IPS DF 19.7 (cell line): Measurements from ENCODE around the gene EIPR1.
"Not testable (repeated sequence)": the region's sequence is repeated elsewhere in the genome, so short reads cannot be mapped to it uniquely, and the experiment has no call there.

ENCODE experiments used
- DNase-seq: peaks from one replicate; pipeline ENCODE4 v3.0.0-alpha.2; 2013; ENCODE audit warnings: low read depth, low spot score

Gene EIPR1

DNA sequence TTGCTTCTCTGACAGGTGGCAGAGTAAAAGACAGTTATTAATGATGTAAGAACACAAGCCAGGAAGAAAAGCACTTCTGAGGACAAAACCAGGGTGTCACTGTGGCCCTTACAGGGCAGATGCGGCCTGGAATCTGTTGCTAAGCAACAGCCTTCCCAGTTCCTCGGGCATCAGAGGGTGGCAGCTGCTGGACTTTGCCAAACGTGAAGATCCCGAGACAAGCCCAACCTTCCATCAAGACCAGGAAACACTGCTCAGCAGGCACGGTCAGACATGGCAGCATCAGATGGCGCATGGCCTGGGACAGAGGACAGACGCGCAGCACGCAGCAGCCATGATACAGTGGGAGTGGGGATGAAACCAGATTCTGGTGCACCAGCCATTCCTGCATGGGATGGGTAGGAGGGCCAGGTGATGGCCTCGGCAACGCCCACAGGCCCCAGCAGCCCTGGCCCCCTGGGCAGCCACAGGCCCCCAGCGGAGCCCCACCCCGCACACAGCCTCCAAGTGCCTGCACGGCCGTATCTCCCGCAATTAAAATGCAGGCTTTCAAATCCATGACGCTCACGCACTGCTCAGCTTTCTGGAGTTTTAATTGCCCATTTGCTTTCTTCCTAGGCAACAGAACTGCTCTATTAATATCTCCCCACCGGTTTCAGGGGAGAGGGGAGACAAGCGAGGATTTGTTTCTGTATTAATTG is 89.0 kb downstream of the EIPR1 start:
- DNase-seq: no peak

- DNase-seq: no peak
These were observed 89.7 kb downstream of the EIPR1 start for GRCh38 chr2:3287896-3288295.

DNA sequence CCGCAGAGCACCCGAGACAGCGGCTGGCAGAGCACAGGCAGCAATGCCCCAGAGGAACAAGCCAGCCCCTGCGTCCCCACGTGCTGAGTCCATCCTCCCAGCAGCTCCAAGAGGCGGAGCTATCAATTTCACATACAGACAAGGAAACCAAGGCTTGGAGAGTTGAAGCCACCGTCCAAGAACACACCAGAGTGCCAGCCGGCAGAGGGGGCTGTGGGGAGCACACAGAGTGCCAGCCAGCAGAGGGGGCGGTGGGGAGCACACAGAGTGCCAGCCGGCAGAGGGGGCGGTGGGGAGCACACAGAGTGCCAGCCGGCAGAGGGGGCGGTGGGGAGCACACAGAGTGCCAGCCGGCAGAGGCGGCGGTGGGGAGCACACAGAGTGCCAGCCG is 91.0 kb downstream of the EIPR1 start:
- DNase-seq: not testable (repeated sequence)

DNA sequence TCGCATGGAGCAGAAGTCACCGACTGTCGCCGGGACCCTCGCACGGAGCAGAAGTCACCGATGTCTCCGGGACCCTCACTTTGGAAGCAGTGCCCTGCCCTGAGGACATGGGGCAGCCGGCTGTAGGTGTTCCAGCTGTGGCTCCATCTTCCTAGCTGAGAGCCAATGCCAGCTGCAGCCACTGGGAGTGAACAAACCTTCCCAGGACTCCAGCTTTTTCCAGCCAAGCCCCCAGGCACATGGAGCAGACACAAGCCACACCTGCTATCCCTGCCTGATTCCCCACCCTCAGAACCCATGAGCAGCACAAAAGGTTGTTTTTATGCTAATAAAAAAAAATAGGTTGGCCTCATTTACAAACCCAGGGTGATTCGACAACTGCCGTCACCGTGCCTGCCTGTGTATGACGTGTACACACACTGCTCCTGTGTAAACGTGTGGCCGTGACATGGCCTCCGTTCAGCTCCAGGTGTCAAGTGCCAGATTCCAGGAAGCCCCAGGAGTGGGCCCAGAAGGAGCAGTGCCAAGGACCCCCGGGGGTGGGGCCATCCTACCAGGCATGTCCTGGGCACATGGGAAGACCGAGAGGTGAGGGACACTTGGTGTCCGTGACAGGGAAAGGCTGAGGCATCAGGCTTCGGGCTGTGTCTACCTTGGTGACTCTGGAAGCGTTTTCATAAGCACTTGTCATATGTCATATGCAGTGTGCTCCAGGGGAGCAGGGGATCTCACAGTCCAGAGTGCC is 91.5 kb downstream of the EIPR1 start:
- no peak for DNase-seq

GRCh38 chr2:3284657-3285630 is 92.7 kb downstream of the EIPR1 start:
- no peak for DNase-seq

GRCh38 chr2:3283876-3284656 is 93.6 kb downstream of the EIPR1 start:
- DNase-seq: not testable (repeated sequence)

GRCh38 chr2:3283206-3283605 is 94.4 kb downstream of the EIPR1 start:
- no peak for DNase-seq

DNA sequence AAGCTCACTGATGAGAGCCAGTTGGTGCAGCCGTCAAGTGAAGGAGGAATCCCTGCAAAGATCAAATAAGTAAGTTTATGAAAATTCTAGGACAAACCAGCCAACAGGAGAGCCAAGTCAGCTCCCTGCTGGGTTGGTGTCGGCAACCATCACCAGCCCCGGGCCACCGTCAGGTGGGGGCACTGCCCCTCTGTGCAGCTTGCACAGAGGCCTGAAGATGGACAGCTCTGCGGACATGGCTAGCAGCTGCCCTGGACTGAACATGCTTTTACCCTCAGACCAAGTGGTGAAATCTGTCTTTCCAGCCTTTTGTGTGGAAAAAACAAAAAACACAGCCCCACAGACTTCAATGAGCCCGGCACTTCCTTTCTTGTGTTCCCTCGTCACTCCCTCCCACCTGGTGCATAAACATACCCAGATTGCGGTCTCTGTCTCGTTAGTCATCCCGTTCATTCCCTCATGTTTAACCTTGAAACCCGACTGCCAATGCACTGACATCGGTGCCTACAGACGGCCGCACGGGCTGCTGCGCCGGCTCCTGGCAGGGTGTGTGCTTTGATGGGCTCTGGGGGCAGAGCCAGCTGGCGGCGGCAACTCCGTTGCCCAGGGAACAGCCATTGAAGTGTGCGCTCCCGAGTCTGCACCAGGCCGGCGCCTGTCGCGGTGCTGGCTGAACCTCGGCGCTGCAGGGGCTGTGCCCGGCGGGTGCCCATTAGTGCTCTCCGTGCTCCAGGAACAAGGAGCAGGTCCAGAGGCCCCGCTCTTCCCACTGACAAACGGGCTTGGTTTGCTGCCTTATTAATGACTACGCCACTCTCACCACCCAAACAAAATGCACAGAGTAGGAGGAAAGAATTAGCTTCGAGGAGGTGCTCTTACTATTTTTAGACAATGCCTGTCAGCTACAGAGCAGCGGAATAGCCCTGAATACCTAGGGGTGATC is 95.3 kb downstream of the EIPR1 start:
- no peak for DNase-seq

- DNase-seq: no peak
These were observed 96.7 kb downstream of the EIPR1 start for GRCh38 chr2:3280683-3281520.

DNA sequence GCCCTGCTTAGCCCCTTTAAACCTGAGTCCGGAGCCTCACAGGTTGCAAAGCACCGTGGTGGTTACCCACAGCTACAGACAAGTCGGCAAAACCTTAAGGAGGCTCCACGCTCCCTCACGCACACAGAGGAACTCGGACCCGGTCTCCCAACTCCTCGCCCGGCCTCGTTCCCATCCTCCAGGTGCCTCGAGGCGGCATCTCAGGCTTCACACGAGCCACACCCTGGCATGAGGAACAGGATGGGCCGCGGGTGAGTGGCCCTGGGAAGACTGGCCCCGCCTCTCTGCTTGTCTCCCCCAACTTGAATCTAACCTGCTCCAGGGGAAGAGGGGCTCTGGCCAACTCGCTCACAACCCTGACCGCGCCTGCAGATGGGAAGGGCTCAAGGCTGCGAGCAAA is 97.4 kb downstream of the EIPR1 start:
- no peak for DNase-seq

- no peak for DNase-seq
These were observed 98.2 kb downstream of the EIPR1 start for GRCh38 chr2:3279236-3279960.

DNA sequence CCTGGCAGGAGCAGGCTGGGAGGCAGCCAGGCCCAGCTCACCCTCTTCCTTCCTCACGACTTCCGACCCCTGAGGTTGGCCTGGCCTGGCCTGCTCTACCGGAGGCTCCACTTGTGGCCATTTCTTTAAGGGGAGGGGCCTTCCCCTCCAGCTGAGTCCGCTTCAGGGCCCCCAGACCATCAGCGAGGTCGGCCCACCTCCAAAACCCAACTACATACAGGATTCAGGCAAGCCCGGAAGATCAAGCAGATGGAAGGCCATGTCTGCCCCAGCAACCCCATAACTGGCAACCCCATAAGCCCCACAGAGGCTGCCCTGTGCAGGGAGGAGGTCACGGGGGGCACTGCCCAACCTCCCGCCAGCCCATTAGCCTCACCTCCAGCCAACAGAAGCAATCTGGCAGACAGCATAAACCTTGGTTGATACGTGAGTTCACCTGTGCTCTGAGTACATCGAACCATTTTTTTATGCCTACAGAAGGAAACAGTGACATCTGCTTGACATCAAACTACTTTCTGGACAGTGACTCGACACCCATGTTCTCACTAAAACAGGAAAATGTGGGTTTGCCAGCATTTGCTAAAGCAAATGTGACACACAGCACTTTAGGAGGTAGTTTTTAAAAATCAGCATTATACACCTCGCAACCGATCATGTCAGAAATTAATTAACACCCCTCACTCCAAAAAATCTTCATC is 98.9 kb downstream of the EIPR1 start:
- no peak for DNase-seq

DNA sequence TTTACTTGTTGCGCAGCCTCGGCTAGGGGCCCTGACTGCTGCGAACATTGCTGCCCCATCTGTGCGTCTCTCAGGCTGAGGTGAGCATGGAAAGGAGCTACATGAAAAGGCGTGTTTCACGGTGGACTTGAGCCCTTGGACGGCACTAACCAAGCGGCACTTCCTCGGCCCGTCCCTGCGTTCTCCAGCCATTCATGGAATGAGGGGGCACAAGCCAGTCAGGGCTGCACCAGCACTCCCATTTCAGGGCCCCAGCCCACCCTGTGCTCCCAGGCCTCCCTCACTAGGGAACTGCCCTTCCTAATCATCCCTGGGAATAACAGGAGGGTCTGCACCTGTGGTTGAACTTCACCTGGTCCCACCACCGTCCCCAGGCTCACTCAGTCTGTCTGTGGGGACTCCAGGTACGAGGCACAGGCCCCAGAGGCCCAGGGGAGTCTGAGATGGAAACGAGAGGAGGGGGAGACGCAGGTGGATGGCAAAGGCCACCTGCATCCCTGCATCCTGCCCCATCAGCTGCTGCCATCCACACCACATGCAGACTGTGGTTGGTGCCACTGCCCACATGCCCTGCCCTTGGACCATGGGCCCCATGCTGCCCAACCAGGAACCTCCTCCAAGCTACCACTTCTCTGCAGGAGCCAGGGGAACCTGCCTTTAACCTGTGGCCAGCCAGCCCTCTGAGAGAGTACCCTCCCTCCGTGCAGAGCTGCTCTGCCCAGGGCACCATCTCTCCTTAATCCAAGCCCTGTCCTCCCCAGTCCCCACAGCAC is 99.7 kb downstream of the EIPR1 start:
- DNase-seq: no peak

GRCh38 chr2:3277050-3277747 is 100.4 kb downstream of the EIPR1 start:
- no peak for DNase-seq

- DNase-seq: no peak
These were observed 104.9 kb downstream of the EIPR1 start for GRCh38 chr2:3272761-3273160.

DNA sequence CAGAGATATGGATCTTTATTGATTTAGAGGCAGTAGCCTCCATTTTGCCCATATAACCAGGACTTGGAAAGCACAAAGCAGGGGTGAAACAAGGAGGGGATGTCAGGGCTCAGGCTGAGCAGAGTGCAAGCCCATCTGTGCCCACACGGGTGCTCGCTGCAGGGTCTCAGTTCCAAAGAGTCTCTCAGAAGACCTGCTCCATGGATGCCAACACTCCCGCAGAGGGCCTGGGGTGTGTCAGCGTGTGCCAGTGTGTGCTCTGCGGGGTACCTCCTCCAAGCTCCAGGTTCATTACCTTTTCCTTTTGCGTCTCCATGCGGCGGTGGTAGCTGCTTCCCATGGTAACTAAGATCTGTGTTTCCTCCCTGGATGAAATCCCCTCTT is 107.5 kb downstream of the EIPR1 start:
- DNase-seq: no peak
